Progenitor cell of endocrine pancreas (in vitro differentiated cells): ENCODE results near the gene TRIM63. TPM values are rescaled to one million over a fixed set of nuclear protein-coding genes. Genes with fewer than 3 reads are reported as not detected.

Experiments used
- DNase-seq: peaks from one replicate; pipeline ENCODE4 v3.0.0; 2021; ENCODE audit warnings: low spot score; ENCODE audit not compliant: unreplicated experiment
- H3K27ac Mint-ChIP-seq: 2 replicates; pipeline ENCODE4 v1.8.0; 2021; ENCODE audit warnings: mild to moderate bottlenecking, moderate library complexity, mixed read lengths
- H3K27me3 Mint-ChIP-seq: 2 replicates; pipeline ENCODE4 v1.8.0; 2021; ENCODE audit warnings: mixed read lengths
- H3K36me3 Mint-ChIP-seq: 2 replicates; pipeline ENCODE4 v1.8.0; 2022; ENCODE audit warnings: mixed read lengths; ENCODE audit not compliant: insufficient read depth
- H3K4me1 Mint-ChIP-seq: 2 replicates; pipeline ENCODE4 v1.8.0; 2021; ENCODE audit warnings: low read depth, mixed read lengths
- H3K4me3 Mint-ChIP-seq: 2 replicates; pipeline ENCODE4 v1.8.0; 2021; ENCODE audit warnings: low read depth, mild to moderate bottlenecking, moderate library complexity, mixed read lengths
- H3K9me3 Mint-ChIP-seq: 2 replicates; pipeline ENCODE4 v1.8.0; 2021; ENCODE audit warnings: low read depth, mixed read lengths
- total RNA-seq: library from RNA; stranded (reverse); gene quantifications from 2 replicates; pipeline ENCODE4 v1.2.1, GENCODE V29; 2021
- TF ChIP-seq, protein P1 (sequence below): fragments of 200-600 bp; sonication (generic); IDR thresholded peaks from one replicate; pipeline ENCODE4 v1.5.0; 2021; ENCODE audit warnings: antibody characterized with exemption, mild to moderate bottlenecking; ENCODE audit not compliant: unreplicated experiment

TRIM63 gene
- total RNA-seq, 1 donor from 2014 or later = not detected

DNA sequence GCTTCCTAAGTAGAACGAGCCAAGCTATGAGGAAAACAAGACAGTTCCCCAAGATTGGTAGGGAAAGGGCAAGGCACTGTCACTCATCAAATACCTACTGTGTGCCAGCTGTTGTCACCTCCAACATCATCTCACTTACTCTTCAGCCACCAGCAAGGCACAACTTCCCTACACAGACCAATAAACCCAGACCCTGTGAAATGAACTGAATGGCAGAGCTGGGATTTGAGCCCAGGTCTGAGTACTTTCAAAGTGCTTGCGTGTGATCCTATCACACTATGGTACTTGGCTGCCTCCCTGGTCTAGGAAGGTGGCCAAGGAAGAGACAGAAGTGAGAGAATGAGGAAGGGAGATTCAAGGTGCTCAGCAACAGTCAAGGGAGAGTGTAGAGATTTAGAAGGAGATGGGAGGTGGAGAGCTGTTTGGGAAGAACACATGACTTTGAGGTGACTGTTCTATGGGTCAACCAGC lies 16.7 kb upstream of the TRIM63 start:
- Mint-ChIP-seq H3K9me3 (no peaks in the 10 kb centered on the region), H3K27me3 (peaks cover 12% of the 10 kb centered on the region), H3K4me3 (no peak overlapping the region), H3K4me1 (peaks cover 12% of the 10 kb centered on the region), H3K27ac (no peak overlapping the region), H3K36me3 (no peaks in the 10 kb centered on the region)
- no peak for DNase-seq
- TF ChIP-seq, protein P1, sequence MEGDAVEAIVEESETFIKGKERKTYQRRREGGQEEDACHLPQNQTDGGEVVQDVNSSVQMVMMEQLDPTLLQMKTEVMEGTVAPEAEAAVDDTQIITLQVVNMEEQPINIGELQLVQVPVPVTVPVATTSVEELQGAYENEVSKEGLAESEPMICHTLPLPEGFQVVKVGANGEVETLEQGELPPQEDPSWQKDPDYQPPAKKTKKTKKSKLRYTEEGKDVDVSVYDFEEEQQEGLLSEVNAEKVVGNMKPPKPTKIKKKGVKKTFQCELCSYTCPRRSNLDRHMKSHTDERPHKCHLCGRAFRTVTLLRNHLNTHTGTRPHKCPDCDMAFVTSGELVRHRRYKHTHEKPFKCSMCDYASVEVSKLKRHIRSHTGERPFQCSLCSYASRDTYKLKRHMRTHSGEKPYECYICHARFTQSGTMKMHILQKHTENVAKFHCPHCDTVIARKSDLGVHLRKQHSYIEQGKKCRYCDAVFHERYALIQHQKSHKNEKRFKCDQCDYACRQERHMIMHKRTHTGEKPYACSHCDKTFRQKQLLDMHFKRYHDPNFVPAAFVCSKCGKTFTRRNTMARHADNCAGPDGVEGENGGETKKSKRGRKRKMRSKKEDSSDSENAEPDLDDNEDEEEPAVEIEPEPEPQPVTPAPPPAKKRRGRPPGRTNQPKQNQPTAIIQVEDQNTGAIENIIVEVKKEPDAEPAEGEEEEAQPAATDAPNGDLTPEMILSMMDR = no peak

DNA sequence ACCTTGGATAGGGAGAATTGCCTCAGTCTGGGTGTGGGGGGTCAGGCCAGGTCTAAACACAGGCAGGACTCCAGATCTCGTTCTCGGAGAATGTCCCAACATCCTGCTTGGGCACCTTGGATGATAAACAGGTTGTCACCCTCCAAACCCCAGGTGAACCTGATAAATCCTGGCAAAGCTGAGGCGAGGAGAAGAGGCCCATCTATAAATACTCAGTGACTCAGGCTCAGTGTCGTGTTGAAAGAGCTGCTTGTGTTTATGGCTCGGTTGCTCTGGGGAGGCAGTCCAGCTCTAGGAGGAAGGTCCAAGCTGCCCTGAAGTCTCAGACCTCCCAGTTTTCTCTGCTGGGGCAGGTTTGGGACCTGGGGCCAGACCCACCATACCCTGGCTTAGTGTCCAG lies 15.8 kb upstream of the TRIM63 start:
- TF ChIP-seq, protein P1 = no peak
- Mint-ChIP-seq H3K27ac (no peak overlapping the region), H3K9me3 (no peaks in the 10 kb centered on the region), H3K36me3 (no peaks in the 10 kb centered on the region), H3K4me1 (peaks cover 21% of the 10 kb centered on the region), H3K4me3 (no peak overlapping the region), H3K27me3 (peaks cover 12% of the 10 kb centered on the region)
- DNase-seq = no peak

DNA sequence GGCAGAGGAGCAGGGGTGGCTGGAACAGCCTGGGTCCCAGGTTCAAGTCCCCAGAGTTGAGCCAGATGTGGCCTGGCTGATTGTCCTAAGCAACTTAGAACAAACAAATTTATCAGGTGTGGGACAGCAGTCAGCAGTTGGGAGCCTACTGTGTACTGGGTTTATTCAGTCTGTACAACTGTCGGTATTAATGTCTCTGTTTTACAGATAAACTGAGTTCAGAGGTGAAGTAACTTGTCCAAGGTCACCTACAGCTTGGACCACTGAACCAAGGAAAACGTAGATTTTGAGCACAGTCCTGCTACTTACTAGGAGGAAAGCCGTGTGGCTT lies 14.6 kb upstream of the TRIM63 start:
- no peaks in the 10 kb centered on the region for H3K9me3 Mint-ChIP-seq
- TF ChIP-seq, protein P1 = no peak
- no peak for DNase-seq
- no peak overlapping the region for H3K4me3 Mint-ChIP-seq
- peaks cover 12% of the 10 kb centered on the region for H3K27me3 Mint-ChIP-seq
- H3K36me3 Mint-ChIP-seq = no peaks in the 10 kb centered on the region
- peaks cover 22% of the 10 kb centered on the region for H3K4me1 Mint-ChIP-seq
- H3K27ac Mint-ChIP-seq = no peak overlapping the region

DNA sequence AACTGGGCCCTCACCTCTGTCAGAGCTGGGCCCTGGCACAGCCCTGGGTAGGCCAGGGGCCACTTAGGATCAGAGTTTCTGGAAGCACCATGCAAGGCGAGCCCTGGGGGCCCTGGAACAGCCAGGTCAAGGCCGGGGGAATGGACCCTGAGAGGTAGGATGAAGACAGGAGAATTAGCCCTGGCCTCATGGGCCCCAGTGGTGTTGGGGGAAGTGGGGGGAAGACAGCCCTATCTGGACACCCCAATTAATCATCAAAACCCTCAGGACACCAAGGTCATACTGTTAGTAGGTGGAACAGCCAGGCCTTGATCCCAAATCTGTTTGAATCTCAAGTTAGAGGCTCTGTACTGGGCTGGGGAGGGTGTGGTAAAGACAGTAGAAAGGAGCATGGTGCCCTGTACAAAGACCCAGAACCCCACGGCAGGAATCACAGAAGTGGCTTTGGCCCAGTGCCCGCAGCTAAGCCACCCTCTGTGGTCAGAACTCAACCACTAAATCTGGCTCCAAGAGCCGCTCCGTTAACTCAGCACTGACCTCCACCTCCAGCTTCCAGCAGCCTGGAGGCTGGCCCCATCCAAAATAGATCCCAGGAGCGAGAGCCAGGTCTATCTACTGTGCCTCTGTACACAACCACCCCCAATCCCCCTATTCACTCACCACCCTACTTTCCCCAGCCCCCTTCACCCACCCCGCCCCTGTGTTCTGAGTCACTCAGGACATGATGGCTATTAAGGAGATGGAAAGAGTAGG lies 14.0 kb upstream of the TRIM63 start:
- TF ChIP-seq, protein P1 = no peak

DNA sequence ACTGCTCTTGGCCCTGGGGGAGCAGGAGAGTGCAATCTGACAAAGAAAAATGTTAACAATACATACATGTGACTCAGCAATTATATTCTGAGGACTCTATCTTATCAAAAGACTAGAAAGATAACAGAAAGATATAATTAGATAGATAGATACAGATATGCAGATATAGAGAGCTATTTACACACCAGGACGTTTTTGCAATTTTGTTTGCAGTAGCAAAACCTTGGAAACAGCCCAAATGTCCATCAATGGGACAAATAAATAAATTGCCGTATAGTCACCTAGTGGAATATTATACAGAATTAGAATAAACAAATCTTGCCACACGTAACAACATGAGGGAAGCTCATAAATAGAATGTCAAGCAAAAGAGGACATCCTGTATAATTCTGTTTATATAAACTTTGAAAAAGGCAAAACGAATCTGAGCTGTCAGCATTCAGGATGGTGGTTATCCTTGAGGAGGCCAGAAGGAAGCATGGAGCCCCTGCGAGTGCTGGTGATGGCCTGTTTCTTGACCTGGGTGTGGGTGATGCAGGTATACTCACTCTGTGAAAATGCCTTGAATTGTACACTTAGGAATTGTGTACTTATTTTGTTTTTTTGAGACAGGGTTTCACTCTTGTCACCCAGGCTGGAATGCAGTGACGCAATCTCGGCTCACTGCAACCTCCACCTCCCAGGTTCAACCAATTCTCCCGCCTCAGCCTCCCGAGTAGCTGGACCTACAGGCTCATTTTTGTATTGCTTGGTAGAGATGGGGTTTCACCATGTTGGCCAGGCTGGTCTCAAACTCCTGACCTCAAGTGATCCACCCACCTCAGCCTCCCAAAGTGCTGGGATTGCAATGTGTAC lies 12.8 kb upstream of the TRIM63 start:
- DNase-seq = no peak
- Mint-ChIP-seq H3K27me3 (peaks cover 10% of the 10 kb centered on the region), H3K4me3 (no peak overlapping the region), H3K36me3 (no peaks in the 10 kb centered on the region), H3K27ac (no peak overlapping the region), H3K9me3 (no peaks in the 10 kb centered on the region), H3K4me1 (peaks cover 22% of the 10 kb centered on the region)
- TF ChIP-seq, protein P1 = no peak

More for the DNA sequence above, 14.0 kb upstream of the TRIM63 start:
- peaks cover 22% of the 10 kb centered on the region for H3K4me1 Mint-ChIP-seq
- H3K36me3 Mint-ChIP-seq = no peaks in the 10 kb centered on the region
- no peak overlapping the region for H3K4me3 Mint-ChIP-seq
- no peak overlapping the region for H3K27ac Mint-ChIP-seq
- H3K9me3 Mint-ChIP-seq = no peaks in the 10 kb centered on the region
- H3K27me3 Mint-ChIP-seq = peaks cover 12% of the 10 kb centered on the region
- DNase-seq = no peak
